Measurements from ENCODE around the gene FAHD1.

Gene FAHD1

GRCh38 chr16:1826691-1827573, at the start of gene FAHD1, which contains the start of gene HAGH:
Gene FAHD1 (plus strand): TSS chr16:1827206. CDS start chr16:1827239, 33 bp downstream.
Gene HAGH (minus strand): TSS chr16:1826825. CDS start chr16:1826787, 38 bp downstream.
- in situ Hi-C loops (cut with HindIII; ENCODE audit: low sequenced_read_pairs): no loop called here

GRCh38 chr16:1777375-1778199, 49.4 kb upstream of the FAHD1 start:
- in situ Hi-C loops (cut with HindIII; ENCODE audit: low sequenced_read_pairs): no loop called here

GRCh38 chr16:1778200-1779179, 48.5 kb upstream of the FAHD1 start:
- in situ Hi-C loops (cut with HindIII; ENCODE audit: low sequenced_read_pairs): no loop called here

GRCh38 chr16:1779234-1779701, 47.7 kb upstream of the FAHD1 start:
- in situ Hi-C loops (cut with HindIII; ENCODE audit: low sequenced_read_pairs): no loop called here

- in situ Hi-C loops (cut with HindIII; ENCODE audit: low sequenced_read_pairs): no loop called here
Observed at GRCh38 chr16:1779741-1780676, 47.0 kb upstream of the FAHD1 start.

- in situ Hi-C loops (cut with HindIII; ENCODE audit: low sequenced_read_pairs): no loop called here
Observed at GRCh38 chr16:1780677-1781072, 46.3 kb upstream of the FAHD1 start.

- in situ Hi-C loops (cut with HindIII; ENCODE audit: low sequenced_read_pairs): no loop called here
Observed at GRCh38 chr16:1781254-1781653, 45.8 kb upstream of the FAHD1 start.

GRCh38 chr16:1781758-1782407, 45.1 kb upstream of the FAHD1 start:
- in situ Hi-C loops (cut with HindIII; ENCODE audit: low sequenced_read_pairs): no loop called here

- in situ Hi-C loops (cut with HindIII; ENCODE audit: low sequenced_read_pairs): no loop called here
Observed at GRCh38 chr16:1782408-1783264, 44.4 kb upstream of the FAHD1 start, which contains the start of the genes NUBP2 and SPSB3. Gene NUBP2 (plus strand): TSS chr16:1782960. CDS start chr16:1783021, 61 bp downstream. Gene SPSB3 (minus strand): TSS chr16:1782571. CDS start chr16:1781483, 1,088 bp downstream.

GRCh38 chr16:1784977-1785845, 41.8 kb upstream of the FAHD1 start:
- in situ Hi-C loops (cut with HindIII; ENCODE audit: low sequenced_read_pairs): no loop called here

- in situ Hi-C loops (cut with HindIII; ENCODE audit: low sequenced_read_pairs): no loop called here
Observed at GRCh38 chr16:1785846-1786170, 41.2 kb upstream of the FAHD1 start.

- in situ Hi-C loops (cut with HindIII; ENCODE audit: low sequenced_read_pairs): no loop called here
Observed at GRCh38 chr16:1786242-1787055, 40.6 kb upstream of the FAHD1 start.

GRCh38 chr16:1787056-1787321, 40.0 kb upstream of the FAHD1 start:
- in situ Hi-C loops (cut with HindIII; ENCODE audit: low sequenced_read_pairs): no loop called here

GRCh38 chr16:1787322-1788094, 39.5 kb upstream of the FAHD1 start:
- in situ Hi-C loops (cut with HindIII; ENCODE audit: low sequenced_read_pairs): no loop called here

GRCh38 chr16:1788095-1788707, 38.8 kb upstream of the FAHD1 start:
- in situ Hi-C loops (cut with HindIII; ENCODE audit: low sequenced_read_pairs): no loop called here
